ENCODE measurements around the gene PLEKHG4B.
"Not testable (repeated sequence)": the region's sequence is repeated elsewhere in the genome, so short reads cannot be mapped to it uniquely, and the experiment has no call there.

Gene PLEKHG4B

DNA sequence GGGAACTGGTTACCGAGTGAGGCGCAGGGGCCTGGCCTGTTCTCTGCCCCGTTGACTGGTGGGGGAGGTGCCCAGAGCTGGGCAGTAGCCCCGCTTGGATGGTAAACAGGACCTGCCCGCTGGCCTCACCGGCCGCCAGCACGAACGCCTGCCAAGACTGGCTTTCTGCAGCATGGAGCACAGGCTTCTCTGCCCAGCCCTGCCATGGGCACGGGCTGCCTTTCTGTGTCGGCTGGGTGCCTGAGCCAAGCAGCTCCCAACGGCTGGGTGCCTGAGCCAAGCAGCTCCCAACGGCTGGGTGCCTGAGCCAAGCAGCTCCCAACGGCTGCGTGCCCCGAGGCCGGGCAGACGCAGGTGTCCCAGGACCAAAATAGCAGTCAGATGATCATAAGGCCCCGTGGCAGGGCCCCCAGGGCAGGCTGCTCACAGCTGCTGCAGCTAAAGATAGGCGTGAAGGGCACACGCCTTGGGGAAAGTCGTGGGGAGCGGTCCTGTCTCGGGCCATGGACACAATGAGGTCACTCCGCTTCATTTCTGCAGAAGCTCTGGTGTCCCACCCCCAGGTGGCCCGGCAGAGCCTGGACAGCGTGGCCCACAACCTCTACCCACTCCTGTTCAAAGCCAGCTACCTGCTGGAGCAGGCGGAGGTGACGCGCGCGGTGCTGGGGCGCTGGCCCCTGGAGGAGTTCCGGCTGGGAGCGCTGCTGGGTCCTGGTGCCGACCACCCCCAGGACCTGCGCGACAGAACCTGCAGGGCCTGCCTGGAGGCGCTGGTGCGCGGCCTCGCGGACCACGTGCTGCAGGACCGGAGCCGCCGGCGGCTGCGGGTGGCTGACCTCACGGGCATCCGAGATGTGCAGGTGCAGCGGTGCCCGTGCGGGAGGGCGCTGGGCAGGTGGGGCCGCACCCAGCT, 99.3 kb downstream of the PLEKHG4B start, which contains the start of gene LRRC14B:
LRRC14B (plus strand) TSS at position 460 of the 913 bp plus-strand sequence; CDS start at position 504, 44 bp downstream.
- DNase-seq, result no peak

- no peak for DNase-seq
Observed at GRCh38 chr5:191949-192690, 100.2 kb downstream of the PLEKHG4B start.

GRCh38 chr5:192691-192969, 100.7 kb downstream of the PLEKHG4B start:
- no peak for DNase-seq

- no peak for DNase-seq
Observed at GRCh38 chr5:192970-193831, 101.2 kb downstream of the PLEKHG4B start.

DNA sequence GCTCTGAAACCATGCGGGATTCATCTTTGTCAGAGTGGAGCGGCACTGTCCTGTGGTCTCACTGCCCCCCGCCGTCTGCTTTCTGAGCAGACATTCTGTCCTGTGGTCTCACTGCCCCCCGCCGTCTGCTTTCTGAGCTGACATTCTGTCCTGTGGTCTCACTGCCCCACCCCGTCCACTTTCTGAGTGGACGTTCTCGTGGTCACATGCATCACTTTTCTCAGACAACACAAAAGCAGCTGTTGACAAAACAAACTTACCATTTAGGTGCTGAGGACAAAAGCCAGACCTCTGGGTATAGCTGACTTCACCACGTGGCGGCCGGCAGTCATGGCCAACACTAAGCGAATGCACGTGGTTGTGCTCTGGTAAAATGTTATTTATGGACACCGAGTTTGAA, 102.1 kb downstream of the PLEKHG4B start:
- DNase-seq, result no peak

DNA sequence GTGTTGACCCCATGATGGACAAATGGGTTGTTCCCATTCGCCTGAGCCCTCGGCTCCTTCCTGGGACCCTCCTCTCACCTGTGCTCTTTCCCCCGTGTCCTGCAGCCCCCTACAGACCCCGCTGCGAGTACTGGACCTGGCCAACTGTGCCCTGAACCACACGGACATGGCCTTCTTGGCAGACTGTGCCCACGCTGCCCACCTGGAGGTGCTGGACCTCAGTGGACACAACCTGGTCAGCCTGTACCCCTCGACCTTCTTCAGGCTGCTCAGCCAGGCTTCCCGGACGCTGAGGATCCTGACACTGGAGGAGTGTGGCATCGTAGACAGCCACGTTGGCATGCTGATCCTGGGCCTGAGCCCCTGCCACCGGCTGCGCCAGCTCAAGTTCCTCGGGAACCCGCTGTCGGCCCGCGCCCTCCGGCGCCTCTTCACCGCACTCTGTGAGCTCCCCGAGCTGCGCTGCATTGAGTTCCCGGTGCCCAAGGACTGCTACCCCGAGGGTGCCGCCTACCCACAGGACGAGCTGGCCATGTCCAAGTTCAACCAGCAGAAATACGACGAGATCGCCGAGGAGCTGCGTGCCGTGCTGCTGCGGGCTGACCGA, 102.7 kb downstream of the PLEKHG4B start:
- DNase-seq, result no peak

- DNase-seq, result no peak
Observed at GRCh38 chr5:195401-196160, 103.6 kb downstream of the PLEKHG4B start.

GRCh38 chr5:196350-196749, 104.4 kb downstream of the PLEKHG4B start:
- DNase-seq, result no peak

- DNase-seq, result not testable (repeated sequence)
Observed at GRCh38 chr5:197031-197430, 105.1 kb downstream of the PLEKHG4B start.

DNA sequence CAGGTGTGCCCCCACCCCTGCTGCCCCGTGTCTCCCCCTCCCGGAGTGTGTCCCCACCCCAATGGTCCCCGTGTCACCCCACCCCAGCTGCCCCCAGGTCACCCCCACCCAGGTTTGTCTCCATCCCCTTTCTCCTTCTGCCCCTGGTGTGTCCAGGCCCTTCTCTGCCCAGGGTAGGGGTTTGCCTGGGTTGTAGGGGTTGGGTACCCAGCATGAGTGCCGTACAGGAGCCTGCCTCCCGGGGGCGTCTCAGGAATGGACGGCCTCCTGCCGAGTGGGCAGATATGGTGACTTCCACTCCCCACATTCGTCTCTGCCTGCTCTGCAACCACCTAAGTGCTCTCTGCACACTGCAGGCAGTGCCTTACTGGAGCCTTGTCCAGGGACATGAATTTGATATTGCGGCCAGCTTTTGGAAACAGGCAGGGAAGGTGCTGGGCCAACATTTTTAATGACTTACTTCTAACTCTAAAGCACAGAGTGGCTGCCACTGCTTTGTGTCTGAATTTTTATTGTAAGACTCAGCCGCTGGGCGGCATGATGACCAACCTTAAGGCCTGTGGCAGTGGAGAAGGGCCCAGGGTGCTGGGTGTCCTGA, 106.0 kb downstream of the PLEKHG4B start:
- no peak for DNase-seq

DNA sequence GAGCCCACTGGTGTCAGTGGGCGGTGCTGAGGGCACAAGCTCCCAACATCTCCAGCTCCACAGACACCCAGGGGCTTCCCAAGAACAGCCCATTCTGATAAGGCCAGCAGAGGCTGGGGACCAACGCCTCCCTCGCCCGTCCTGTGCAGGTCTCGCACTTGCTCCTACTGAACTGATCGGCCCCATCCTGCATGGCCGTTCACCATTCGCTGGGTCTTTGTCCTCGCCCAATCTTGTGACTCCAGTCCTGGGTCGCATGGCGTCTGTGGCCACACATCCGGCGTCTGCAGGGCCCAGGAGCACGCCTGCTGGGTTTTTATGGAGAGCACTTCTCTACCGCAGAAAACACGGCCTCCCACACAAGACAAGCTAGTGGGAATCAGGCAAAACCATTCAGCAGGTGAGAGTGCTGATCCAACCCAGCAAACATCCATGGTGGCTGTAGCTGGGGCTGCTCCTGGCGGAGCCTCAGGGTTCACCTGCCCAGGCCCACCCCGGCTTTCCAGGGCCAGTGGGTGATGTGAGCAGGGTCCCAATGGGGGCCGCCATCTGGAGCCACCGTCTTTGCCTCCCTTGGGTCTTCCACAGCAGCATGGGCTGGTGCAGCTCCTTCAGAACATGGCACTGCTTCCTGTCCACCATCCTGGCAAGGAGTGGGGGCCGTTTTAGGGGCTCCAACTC, 106.7 kb downstream of the PLEKHG4B start:
- DNase-seq, result no peak

GRCh38 chr5:199197-199949, 107.4 kb downstream of the PLEKHG4B start:
- DNase-seq, result no peak

- no peak for DNase-seq
Observed at GRCh38 chr5:199950-200645, 108.1 kb downstream of the PLEKHG4B start.

DNA sequence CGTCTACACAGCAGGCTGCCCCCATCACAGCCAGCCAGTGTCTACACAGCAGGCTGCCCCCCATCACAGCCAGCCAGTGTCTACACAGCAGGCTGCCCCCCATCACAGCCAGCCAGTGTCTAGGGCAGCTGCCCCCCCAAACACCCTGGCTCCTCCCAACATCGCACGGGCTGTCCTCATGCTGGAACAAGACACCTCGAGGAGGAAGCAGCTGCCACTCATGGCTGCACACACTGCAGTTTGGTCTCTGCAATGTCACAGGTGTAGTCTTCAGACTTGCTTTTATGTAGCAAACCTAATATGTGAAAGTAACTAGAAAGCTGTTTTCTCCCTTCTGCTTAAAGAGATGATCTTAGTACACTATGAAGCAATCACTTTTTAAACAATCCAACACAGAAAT, 109.0 kb downstream of the PLEKHG4B start:
- no peak for DNase-seq

GRCh38 chr5:201672-202071, 109.7 kb downstream of the PLEKHG4B start:
- no peak for DNase-seq

DNA sequence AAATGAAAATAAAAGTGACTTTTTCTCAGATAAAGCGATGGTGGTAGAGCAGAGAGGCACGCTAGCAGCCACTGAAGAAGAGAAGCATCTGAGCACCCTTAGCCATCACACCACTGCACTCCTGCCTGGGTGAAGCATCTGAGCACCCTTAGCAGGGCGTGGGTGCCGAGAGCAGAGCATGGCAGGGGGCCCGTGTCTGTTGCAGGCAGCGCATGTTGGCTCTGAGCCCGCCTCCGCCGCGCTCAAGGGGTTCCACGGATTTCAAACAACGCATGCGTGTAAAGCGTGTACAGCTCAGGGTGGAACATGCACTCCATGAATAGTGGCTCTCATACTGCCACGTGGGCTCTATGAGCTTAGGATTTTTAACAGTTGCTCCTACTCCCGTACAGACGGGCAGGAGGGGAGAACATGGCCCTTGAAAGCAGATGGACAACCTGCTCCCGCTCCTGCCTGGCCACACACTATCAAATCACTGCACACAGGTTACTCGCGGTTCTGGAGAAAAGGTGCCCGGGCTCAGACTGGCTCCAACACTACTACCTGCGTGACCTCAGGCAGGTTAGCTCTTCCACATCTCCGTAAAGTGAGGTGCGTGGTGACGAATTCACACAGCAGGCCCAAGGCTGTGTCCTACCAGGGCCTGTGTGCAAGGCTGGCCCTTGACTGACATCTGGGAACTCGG, 111.4 kb downstream of the PLEKHG4B start:
- DNase-seq, result no peak

DNA sequence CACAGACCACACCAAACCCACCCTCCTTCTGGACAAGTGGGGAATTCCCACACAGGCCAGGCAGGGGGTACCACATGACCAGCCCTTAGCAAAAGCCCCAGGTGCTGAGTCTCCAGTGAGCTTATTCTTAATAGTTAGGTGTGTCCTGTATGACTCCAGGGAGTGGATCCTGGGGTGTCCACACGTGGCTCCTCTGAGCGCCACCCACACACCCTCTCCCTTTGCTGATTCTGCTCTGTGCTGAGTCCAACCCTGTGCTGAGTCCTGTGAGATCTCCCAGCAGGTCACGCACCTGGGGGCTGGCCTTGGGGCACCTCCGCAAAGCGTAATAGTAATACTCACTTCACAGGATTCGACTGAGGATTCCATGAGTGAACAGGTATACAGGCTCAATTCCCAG, 112.0 kb downstream of the PLEKHG4B start:
- no peak for DNase-seq

- DNase-seq, result no peak
Observed at GRCh38 chr5:204462-204861, 112.5 kb downstream of the PLEKHG4B start.
